GM19452 (cell line): ENCODE data around the gene CDH3.

Source experiments
- ATAC-seq: cut with Tn5 transposase; IDR thresholded peaks from one replicate; pipeline ENCODE4 v1.9.1; 2021; ENCODE audit not compliant: unreplicated experiment

The CDH3 gene

DNA sequence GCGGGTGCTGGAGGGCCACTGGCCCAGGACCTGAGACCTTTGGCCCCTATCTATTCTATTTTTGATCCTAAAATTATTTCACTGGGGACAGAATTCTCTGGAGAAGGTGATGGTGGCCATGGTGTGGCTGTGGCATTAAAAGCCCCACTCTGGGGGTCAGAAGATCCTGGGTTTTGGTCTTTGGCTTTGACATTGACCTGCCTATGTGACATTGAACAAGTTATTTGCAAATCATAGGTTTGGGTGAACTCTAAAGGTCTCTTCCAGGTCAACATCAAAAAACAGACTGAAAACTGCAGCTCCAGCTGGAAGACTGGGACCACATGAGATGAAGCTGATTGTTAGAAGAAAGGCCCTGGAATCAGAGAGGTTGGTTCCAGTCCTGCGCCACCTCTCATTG is 89.7 kb downstream of the CDH3 start:
- no peak for ATAC-seq

DNA sequence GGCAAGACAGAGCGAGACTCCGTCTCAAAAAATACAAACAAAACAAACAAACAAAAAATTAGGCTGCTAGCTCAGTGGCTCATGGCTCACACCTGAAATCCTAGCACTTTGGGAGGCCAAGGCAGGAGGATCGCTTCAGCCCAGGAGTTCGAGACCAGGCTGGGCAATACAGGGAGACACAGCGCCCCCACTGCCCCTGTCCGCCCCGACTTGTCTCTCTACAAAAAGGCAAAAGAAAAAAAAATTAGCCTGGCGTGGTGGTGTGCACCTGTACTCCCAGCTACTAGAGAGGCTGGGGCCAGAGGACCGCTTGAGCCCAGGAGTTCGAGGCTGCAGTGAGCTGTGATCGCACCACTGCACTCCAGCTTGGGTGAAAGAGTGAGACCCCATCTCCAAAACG is 91.5 kb downstream of the CDH3 start:
- no peak for ATAC-seq

GRCh38 chr16:68737046-68737729 is 92.1 kb downstream of the CDH3 start, which contains the start of gene CDH1:
Gene CDH1 (plus strand): TSS chr16:68737292. CDS start chr16:68737416, 124 bp downstream.
- ATAC-seq: no peak

- no peak for ATAC-seq
These were observed 92.9 kb downstream of the CDH3 start for GRCh38 chr16:68737730-68738629.

DNA sequence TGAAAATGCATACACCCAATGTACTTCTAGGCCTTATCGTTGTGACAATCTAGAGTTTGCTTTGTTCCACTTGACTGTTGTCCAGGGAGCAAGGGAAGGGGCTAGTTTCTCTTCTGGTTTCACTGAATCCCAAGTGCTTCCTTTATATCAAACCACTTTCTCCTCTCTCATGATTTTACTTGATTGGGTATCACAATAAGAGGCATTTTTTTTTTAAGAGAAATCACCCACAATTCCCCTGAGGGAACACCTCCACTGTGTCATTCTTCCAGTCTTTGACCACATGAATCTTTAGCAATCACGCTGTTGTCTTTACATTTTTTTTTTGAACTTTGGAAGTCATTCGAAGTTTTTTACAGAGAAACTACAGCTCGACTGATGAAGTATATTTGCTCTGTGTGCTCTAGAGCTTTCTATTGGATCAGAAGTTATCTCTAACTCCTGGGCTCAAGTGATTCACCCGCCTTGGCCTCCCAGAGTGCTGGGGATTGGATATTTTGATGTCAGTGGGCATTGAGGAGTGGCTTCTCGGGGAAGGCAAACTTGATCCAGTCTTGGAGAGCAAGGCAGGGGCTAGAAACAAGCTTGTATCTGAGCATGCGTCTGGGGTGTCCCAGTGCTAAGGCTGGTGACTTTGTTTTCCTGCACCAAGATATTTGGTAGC is 95.0 kb downstream of the CDH3 start:
- no peak for ATAC-seq

GRCh38 chr16:68740628-68741346 is 95.7 kb downstream of the CDH3 start:
- no peak for ATAC-seq

DNA sequence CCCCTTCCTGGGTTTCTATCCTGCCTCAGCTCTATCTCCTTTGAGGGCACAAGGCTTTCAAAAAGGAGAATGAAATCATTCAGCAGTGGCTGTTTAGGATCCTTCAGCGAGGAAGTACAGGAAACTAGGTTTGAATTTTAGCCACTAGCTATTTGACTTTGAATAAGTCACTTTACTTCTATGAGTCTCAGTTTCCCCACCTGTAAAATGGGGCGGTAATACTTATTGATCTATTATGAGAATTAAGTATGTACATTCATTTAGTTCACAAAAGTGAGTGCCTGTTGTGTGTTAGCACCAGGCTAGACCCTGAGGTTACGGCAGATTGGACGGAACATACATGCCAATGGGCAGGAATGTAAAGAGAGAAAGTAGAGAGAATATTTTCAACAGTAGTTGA is 98.6 kb downstream of the CDH3 start:
- ATAC-seq: no peak

GRCh38 chr16:68744744-68745280 is 99.7 kb downstream of the CDH3 start:
- no peak for ATAC-seq

DNA sequence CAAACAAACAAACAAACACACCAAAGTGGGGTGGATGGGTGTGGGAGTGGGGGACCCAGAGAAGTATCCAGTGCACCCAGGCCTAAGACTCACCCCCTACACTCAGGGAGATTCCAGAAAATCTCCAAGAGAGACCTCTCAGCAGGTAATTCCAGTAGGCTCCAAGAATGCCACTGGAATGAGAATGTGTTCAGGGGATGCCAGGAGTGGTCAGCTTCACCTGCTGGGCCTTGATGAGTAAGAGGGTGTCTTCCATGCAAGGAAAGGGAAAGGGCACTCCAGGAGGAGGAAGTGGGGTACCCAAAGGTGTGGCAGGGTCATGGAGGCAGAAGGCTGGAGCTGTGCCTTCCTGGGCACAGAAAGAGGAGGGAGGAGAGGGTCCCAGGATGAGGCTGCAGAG is 101.8 kb downstream of the CDH3 start:
- no peak for ATAC-seq

GRCh38 chr16:68749432-68749831 is 104.3 kb downstream of the CDH3 start:
- no peak for ATAC-seq
